Amniotic stem cell (primary cell): ENCODE data around the gene ZSWIM3.

Source experiments
- DNase-seq: peaks from one replicate; lab custom pipeline; 2025; lab: John Stamatoyannopoulos, UW

Gene ZSWIM3

GRCh38 chr20:45833030-45833882 lies 24.2 kb upstream of the ZSWIM3 start, which contains the start of gene SNX21:
TSS of gene SNX21 (plus strand) at chr20:45833799. CDS start at chr20:45833920, 121 bp downstream.
- DNase-seq = peak; percentile 60

DNA sequence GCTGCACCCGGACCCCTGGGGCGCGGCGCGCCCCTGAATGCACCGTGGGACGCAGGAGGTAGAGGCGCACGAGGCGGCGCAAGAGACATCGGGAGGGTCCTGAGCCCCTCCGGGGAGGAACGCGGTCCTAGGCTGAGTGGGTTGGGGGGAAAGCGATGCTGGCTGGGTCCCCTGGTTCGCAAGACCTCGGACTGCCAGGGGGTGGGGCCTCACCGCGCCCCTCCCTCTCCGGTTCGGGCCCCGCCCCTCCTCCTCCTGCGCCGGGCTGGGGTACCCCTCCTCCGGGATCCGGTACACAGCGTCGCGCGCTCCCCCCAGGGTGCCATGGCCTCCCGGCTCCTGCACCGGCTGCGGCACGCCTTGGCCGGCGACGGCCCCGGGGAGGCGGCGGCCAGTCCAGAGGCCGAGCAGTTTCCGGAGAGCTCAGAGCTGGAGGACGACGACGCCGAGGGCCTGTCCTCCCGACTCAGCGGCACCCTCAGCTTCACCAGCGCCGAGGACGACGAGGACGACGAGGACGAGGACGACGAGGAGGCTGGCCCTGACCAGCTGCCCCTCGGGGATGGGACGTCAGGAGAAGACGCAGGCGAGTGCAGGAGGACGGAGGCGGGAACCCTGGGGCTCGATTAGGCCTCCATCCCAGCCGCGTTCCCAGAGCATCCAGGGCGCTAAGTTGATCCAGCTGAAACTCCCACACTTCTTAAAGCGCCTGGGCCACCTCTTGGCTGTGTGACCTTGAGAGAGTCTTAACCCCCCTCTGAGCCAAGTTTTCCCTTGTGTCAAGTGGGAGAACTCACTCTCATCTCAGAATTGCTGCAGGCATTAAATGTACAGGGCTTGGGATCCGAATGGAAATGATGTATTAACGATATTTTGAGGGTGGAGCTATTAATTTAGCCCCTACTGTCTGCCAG lies 23.3 kb upstream of the ZSWIM3 start:
- DNase-seq = no peak

GRCh38 chr20:45834797-45835161 lies 22.6 kb upstream of the ZSWIM3 start:
- DNase-seq = no peak

GRCh38 chr20:45835329-45835765 lies 22.1 kb upstream of the ZSWIM3 start:
- no peak for DNase-seq

DNA sequence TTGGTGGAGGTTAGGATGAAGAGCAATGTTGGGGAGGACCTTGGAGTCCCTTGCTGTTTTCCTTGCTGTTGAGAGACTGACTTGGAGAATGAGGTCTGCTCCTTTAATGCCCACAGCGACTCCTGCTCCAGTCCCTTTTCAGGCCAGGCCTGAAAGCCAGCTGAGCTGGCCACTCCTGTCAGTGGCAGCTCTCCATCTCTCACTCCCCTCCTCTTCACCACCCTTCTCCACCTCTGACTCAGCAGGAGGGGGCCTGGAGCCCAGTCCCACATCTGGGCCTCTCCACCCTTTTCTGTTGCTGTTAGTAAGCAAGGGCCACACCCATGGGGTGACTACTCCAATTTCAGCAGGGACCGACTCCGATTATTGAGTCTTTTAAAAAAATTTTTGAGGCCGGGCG lies 21.6 kb upstream of the ZSWIM3 start:
- DNase-seq = no peak

DNA sequence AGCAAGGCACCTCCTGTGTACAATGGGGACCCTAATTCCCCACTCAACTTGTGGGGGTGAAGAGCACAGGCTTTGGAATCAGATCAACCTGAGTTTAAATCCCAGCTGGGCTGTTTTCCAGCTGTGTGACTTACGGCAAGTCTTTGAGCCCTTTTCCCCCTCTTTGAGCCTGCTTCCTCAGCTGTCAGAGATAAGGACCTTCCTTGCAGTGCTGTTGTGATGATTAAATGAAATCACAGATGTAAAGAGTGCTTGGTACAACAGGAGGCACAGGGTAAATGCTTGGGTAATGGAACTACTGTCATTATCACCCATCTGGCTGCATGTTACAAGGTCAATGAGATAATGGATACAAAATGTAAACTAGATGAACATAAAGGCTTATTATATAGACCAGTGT lies 20.6 kb upstream of the ZSWIM3 start:
- DNase-seq = no peak

DNA sequence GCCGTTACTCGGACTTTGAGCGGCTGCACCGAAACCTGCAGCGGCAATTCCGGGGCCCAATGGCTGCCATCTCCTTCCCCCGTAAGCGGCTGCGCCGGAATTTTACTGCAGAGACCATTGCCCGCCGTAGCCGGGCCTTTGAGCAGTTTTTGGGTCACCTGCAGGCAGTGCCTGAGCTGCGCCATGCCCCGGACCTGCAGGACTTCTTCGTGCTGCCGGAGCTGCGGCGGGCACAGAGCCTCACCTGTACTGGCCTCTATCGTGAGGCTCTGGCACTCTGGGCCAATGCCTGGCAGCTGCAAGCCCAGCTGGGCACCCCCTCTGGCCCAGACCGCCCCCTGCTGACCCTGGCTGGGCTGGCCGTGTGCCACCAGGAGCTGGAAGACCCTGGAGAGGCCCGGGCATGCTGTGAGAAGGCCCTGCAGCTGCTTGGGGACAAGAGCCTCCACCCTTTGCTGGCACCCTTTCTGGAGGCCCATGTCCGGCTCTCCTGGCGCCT lies 16.7 kb upstream of the ZSWIM3 start:
- DNase-seq = no peak

DNA sequence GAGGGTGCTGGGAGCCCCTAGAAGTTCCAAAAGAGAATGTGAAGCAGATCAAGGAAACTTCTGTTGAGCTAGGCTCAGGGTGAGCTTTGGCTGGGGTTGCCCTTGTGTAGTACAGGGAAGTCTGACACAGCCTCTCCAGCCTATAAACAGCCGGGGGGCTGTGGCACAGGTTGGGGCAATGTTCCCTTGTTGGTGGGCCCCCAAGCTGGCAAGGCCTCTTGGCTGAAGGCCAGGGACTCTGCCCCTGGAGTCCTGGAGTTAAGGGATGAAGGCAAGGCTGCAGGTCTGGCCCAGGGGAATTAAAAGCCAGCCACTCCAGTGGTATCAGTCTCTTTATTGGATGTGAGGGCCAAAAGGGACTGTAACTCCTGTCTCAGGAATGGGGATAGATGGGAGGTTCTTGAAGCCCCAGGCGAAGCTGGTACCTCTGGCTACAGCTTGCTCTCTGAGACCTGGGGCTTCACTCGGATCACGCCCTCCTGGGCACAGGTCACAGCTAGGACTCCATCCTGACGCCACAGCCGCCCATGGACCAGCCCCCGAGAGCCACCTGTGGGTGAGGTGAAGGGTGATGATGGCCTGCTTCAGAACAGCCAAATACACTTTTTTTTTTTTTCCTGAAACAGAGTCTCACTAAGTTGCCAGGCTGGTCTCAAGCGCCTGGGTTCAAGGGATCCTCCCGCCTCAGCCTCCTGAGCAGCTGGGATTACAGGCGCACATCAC lies 15.8 kb upstream of the ZSWIM3 start:
- DNase-seq = no peak

DNA sequence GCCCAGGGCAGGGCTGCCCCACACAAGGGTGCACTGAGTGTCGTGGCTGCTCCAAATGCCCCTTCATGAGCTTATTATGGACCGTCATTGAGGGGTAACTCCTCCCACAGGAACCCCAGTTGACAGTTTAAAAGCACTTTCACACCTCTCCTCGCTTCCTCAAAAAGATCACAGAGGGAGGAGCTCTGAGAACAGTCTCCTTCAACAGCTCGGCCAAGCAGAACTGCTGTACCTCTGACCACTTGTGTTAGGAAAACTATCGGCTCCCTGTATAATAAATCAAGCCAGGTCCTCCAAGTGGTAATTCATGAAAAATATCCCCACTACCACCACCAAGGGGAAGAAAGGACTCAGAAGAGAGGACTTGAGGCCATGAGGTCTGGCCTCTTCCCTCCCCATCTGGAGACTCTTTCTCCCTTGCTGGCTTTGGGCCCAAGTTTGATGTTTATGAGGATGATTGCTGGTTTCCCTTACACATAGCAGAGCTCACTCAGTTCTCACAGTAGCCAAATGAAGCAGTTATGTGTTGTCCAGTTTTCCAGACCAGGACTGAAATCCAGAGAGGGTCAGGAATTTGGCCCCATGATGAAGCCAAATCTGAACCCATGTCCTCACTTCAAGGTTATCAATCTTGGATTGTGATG lies 15.1 kb upstream of the ZSWIM3 start:
- DNase-seq = no peak

DNA sequence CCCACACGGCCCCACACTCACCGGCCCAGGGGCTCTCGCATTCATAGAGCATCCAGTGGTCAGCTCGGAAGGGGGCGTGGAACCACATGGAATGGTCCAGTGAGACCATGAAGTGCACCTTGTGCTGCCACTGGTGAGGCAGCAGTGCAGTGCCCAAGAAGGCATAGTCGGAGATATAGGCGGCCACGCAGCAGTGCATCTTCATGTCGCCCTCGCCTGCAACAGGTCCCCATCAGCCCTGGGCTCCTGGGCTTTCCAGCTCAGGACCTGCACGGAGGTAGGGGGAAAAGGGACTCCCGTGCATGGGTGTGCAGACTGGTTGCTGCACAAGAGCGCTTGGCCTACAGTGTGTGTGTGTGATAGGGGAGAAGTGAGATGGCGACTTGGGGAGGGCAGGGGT lies 13.9 kb upstream of the ZSWIM3 start:
- no peak for DNase-seq

GRCh38 chr20:45845452-45845851 lies 12.0 kb upstream of the ZSWIM3 start:
- no peak for DNase-seq

GRCh38 chr20:45848421-45848820 lies 9.0 kb upstream of the ZSWIM3 start:
- DNase-seq = no peak

DNA sequence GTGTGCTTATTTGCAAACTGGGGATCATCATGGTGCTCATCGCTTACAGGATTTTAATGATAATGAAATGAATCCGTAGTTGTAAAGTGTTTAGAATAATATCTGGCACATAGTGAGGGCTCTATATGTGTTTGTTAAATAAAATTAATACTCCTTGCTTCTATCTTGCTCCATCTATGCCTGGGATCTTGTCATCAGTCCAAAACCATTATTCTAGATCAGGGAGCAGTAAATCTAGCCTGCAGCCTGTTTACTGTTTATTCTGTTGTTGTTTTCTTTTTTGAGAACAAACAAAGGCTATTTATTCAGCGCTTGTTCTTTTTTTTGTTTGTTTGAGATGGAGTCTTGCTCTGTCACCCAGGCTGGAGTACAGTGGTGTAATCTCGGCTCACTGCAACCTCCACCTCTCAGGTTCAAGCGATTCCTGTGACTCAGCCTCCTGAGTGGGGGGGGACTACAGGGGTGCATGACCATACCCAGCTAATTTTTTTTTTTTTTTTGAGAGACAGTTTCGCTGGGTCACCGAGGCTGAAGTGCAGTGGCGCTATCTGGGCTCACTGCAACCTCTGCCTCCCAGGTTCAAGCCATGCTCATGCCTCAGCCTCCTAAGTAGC lies 8.3 kb upstream of the ZSWIM3 start:
- no peak for DNase-seq

GRCh38 chr20:45850238-45850637 lies 7.2 kb upstream of the ZSWIM3 start:
- DNase-seq = no peak

- no peak for DNase-seq
Measured at GRCh38 chr20:45850926-45851325, 6.5 kb upstream of the ZSWIM3 start.

DNA sequence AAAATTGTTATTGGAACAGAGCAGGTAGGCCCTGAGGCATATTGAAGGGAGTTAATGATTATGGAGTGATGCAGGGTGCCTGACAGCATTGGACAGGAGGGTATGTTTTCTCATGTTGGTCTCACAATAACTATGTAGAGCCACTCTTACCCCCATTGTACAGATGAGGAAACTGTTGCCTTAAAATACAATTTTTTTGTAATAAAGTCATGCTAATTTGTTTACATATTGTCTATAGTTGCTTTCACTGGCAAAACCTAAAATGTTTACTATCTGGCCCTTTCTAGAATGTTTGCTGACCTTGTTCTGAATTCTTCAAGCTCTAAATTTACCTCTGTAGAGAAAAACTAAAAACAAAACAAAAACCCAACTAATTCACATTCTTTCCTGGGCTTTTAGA lies 5.9 kb upstream of the ZSWIM3 start:
- DNase-seq = no peak

GRCh38 chr20:45852326-45852725 lies 5.1 kb upstream of the ZSWIM3 start:
- no peak for DNase-seq

DNA sequence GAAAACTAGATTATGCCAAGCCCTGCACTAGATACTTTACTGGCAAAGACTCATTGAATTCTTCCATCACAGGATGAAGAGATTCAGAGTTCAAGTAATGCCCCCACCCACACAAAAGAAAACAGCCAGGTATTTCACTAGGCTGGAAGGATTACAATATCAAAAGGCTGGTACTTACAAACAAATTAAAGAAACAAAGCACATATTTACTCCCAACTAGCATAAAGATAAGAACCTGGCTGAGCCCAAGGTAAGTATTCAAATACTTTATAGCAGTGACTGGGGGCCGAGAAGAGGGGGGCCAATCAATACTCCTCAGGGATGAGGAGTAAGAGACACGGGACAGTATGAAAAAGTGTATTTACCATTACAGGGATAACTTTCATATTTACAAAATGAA lies 3.9 kb upstream of the ZSWIM3 start:
- DNase-seq = no peak

DNA sequence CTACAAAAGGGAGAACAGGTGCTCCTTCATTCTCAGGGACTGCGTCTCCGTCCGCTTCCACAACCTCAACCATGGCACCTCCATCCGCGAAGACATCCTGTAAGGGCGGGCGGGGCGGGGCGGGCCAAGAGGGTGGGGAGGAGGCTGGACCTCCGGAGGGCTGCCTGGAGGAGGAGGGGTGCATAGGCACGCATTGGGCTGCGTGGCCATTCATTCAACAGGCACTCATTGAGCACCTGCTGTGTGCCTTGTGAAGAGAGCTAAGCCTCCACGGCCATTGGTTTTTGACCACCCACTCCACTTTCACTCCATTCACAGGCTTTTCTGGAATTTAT lies 435 bp downstream of the ZSWIM3 start:
- DNase-seq = no peak

DNA sequence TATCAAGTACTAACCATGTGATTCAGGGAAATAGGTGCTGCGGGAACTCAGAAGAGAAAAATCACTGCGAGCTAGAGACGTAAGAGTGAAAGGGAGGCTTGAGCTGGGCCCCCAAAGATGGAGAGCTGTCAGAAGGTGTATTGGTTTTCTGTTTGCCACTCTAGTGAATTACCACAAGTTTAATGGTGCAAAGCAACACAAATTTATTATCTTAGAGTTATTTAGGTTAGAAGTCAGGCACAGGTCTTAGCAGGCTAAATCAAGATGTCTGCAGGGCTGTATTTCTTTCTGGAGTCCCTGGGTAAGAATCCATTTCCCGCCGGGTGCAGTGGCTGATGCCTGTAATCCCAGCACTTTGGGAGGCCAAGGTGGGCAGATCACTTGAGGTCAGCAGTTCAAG lies 2.5 kb downstream of the ZSWIM3 start:
- no peak for DNase-seq

DNA sequence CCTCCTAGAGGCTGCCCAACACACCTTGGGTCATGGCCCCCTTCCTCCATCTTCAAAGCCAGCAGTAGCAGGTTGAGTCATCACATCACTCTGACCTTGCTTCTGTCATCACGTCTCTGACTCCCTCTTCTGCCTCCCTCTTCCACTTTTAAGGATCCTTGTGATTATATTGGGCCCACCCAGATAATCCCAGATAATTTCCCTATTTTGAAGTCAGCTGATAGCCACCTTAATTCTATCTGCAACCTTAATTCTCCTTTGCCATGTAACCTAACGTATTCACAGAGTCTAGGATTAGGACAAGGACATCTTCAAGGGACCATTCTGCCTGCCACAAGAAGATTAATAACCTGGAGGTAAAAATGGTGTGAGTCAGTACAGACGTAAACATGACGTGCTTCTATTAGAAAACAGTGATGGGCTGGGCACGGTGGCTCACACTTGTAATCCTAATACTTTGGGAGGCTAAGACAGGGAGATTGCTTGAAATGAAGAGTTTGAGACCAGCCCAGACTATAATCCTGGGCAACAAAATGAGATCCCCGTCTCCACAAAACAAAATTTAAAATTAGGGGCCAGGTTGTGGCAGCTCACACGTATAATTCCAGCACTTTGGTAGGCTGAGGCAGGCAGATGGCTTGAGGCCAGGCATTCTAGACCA lies 3.3 kb downstream of the ZSWIM3 start:
- DNase-seq = no peak
